Measurements from ENCODE around the gene CREBL2.

- TF ChIP-seq FOXM1 (IDR thresholded peaks at IDR 0.05; ENCODE audit: borderline replicate concordance) = no peak
- TF ChIP-seq ARNT (IDR thresholded peaks at IDR 0.05) = no peak
- TF ChIP-seq SP1 (IDR thresholded peaks at IDR 0.05) = no peak
Measured at GRCh38 chr12:12610711-12611110, 965 bp upstream of the CREBL2 start.

All from HEK293T (cell line).